ENCODE data around the gene CLDN22. TPM values are rescaled to one million over a fixed set of nuclear protein-coding genes. Genes with fewer than 3 reads are reported as not detected.

The CLDN22 gene
- total RNA-seq, 1 experiment from 2014 or later = not detected

DNA sequence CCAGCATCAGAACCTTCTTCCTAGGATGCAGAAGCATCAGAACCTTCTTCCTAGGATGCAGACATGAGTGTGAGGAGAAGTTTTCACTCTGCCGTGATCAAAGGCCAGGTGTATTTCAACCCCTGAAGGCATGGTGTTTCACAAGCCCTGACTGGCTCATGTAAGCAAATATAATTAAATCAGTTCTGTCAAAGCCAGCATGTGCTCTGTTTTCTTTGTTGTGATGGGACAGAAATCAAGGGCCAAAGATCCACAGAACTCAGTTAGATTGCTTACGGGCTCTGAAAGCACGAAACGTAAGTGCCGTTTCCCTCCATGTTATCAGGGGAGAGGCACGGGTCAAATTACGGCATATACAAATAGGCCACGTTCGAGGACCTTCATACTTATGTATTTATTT, 34.1 kb upstream of the CLDN22 start:
- no TSS peak for BruUV-seq (replicated peaks)
- DNase-seq (ENCODE audit: low read depth, low spot score) = no peak
- H3K36me3 ChIP-seq (ENCODE audit: control insufficient read depth in 1 of 2, insufficient read depth in 2 of 2, low read length in 2 of 2) = no peaks in the 10 kb centered on the region

More for the DNA sequence above, 34.1 kb upstream of the CLDN22 start:
- intact Hi-C loops (cut with micrococcal nuclease) = no loop called here
- Histone ChIP-seq H2AFZ (ENCODE audit: low read depth, low read length, poor library complexity, severe bottlenecking) (no peak overlapping the region), H3K4me2 (ENCODE audit: low read length) (no peak overlapping the region), H3K79me2 (ENCODE audit: insufficient read depth, low read length) (no peaks in the 10 kb centered on the region), H3K4me3 (replicated peaks in 1 of 2; ENCODE audit: low read depth in 1 of 2, low read length in 2 of 2) (no peak overlapping the region), H4K20me1 (ENCODE audit: insufficient read depth) (no peaks in the 10 kb centered on the region), H3K9me3 (ENCODE audit: control insufficient read depth in 1 of 2, insufficient read depth in 1 of 2, low read depth in 1 of 2, low read length in 2 of 2) (no peaks in the 10 kb centered on the region), H3K9ac (ENCODE audit: low read length) (no peak overlapping the region), H3K27ac (ENCODE audit: low read depth, low read length) (no peak overlapping the region), H3K9me2 (ENCODE audit: insufficient read depth) (no peaks in the 10 kb centered on the region), H3K27me3 (ENCODE audit: insufficient read depth, low read length) (no peaks in the 10 kb centered on the region), H3K4me1 (ENCODE audit: control insufficient read depth in 1 of 2, insufficient read depth in 2 of 2, low read length in 2 of 2) (peaks cover 0 to 5% of the 10 kb centered on the region in 2 experiments; a peak in 1 of 4 replicates)
- CTCF ChIA-PET = no interaction called here
- POLR2A ChIA-PET = no interaction called here
- no peak for ATAC-seq
- TF ChIP-seq EZH2 (IDR thresholded peaks at IDR 0.05) = no peak
- TF ChIP-seq CBX3 (IDR thresholded peaks at IDR 0.05; ENCODE audit: low read depth) = no peak
- no peak for TF ChIP-seq POLR2AphosphoS5 (IDR thresholded peaks at IDR 0.05; ENCODE audit: low read depth, low read length)
- TF ChIP-seq, protein P1, sequence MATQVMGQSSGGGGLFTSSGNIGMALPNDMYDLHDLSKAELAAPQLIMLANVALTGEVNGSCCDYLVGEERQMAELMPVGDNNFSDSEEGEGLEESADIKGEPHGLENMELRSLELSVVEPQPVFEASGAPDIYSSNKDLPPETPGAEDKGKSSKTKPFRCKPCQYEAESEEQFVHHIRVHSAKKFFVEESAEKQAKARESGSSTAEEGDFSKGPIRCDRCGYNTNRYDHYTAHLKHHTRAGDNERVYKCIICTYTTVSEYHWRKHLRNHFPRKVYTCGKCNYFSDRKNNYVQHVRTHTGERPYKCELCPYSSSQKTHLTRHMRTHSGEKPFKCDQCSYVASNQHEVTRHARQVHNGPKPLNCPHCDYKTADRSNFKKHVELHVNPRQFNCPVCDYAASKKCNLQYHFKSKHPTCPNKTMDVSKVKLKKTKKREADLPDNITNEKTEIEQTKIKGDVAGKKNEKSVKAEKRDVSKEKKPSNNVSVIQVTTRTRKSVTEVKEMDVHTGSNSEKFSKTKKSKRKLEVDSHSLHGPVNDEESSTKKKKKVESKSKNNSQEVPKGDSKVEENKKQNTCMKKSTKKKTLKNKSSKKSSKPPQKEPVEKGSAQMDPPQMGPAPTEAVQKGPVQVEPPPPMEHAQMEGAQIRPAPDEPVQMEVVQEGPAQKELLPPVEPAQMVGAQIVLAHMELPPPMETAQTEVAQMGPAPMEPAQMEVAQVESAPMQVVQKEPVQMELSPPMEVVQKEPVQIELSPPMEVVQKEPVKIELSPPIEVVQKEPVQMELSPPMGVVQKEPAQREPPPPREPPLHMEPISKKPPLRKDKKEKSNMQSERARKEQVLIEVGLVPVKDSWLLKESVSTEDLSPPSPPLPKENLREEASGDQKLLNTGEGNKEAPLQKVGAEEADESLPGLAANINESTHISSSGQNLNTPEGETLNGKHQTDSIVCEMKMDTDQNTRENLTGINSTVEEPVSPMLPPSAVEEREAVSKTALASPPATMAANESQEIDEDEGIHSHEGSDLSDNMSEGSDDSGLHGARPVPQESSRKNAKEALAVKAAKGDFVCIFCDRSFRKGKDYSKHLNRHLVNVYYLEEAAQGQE (IDR thresholded peaks at IDR 0.05; ENCODE audit: low read depth) = no peak
- TF ChIP-seq, protein P2, sequence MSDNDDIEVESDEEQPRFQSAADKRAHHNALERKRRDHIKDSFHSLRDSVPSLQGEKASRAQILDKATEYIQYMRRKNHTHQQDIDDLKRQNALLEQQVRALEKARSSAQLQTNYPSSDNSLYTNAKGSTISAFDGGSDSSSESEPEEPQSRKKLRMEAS (IDR thresholded peaks at IDR 0.05) = no peak
- TF ChIP-seq, protein P3, sequence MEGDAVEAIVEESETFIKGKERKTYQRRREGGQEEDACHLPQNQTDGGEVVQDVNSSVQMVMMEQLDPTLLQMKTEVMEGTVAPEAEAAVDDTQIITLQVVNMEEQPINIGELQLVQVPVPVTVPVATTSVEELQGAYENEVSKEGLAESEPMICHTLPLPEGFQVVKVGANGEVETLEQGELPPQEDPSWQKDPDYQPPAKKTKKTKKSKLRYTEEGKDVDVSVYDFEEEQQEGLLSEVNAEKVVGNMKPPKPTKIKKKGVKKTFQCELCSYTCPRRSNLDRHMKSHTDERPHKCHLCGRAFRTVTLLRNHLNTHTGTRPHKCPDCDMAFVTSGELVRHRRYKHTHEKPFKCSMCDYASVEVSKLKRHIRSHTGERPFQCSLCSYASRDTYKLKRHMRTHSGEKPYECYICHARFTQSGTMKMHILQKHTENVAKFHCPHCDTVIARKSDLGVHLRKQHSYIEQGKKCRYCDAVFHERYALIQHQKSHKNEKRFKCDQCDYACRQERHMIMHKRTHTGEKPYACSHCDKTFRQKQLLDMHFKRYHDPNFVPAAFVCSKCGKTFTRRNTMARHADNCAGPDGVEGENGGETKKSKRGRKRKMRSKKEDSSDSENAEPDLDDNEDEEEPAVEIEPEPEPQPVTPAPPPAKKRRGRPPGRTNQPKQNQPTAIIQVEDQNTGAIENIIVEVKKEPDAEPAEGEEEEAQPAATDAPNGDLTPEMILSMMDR (IDR thresholded peaks at IDR 0.05 in 2 of 3, conservative IDR thresholded peaks at IDR 0.05 in 1 of 3; ENCODE audit: borderline replicate concordance in 1 of 3, insufficient read depth in 1 of 3, low read depth in 2 of 3, low read length in 2 of 3) = no peak
- no peak for TF ChIP-seq FOSL1 (IDR thresholded peaks at IDR 0.05; ENCODE audit: low read depth)
- TF ChIP-seq POLR2A (IDR thresholded peaks at IDR 0.05; ENCODE audit: borderline replicate concordance, extremely low read depth, insufficient read depth, insufficient read length) = no peak
- no peak for TF ChIP-seq SIN3A (IDR thresholded peaks at IDR 0.05; ENCODE audit: low read depth)
- no peak for TF ChIP-seq RAD21 (IDR thresholded peaks at IDR 0.05; ENCODE audit: low read depth)
- no peak for TF ChIP-seq ELF1 (IDR thresholded peaks at IDR 0.05; ENCODE audit: borderline replicate concordance, low read depth)
- TF ChIP-seq YY1 (IDR thresholded peaks at IDR 0.05; ENCODE audit: extremely low read depth, insufficient replicate concordance, low read depth, low read length) = no peak
- no peak for TF ChIP-seq ZNF274 (IDR thresholded peaks at IDR 0.05; ENCODE audit: low read depth, low read length)
- TF ChIP-seq TCF7L2 (IDR thresholded peaks at IDR 0.05; ENCODE audit: borderline replicate concordance, extremely low read depth, insufficient read depth, insufficient read length) = no peak
- no peak for TF ChIP-seq JUND (IDR thresholded peaks at IDR 0.05)
- RAD21 ChIA-PET (ENCODE audit: low non-redundant PET in 1 of 2, low total read pairs in 2 of 2, uncharacterized antibody in 2 of 2, unreplicated experiment in 2 of 2) = no interaction called here
